HTERT RPE-1 (cell line): ENCODE data around the gene SEMA3E.
"Not testable (repeated sequence)": the region's sequence is repeated elsewhere in the genome, so short reads cannot be mapped to it uniquely, and the experiment has no call there.

Experiments used
- in situ Hi-C: fragments of 300-500 bp; cut with MboI; formaldehyde crosslinking; loops from 4 replicates; pipeline ENCODE4 v1.14.3; 2020; ENCODE audit warnings: low sequenced_read_pairs

Gene SEMA3E

GRCh38 chr7:83457022-83457892 is 191.7 kb downstream of the SEMA3E start:
- in situ Hi-C loops = no loop called here

- in situ Hi-C loops = no loop called here
Measured at GRCh38 chr7:83456413-83456812, 192.5 kb downstream of the SEMA3E start.

DNA sequence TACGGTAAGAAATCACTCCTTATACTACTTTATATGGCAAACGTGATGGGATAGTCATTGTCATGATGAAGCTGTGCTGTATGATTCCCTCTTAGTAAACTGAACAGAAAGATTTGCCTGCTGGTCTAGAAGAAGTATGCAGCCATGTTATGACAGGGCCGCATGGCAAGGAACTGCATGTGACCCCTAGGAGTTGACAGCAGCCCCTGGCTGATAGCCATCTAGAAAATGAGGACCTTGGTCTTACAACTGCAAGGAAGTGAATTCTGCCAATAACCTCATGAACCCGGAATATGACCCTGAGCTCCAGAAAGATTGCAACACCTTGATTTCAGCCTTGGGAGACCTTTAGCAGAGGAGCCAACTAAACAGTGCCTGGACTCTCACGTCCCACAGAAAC is 193.3 kb downstream of the SEMA3E start:
- in situ Hi-C loops = no loop called here

DNA sequence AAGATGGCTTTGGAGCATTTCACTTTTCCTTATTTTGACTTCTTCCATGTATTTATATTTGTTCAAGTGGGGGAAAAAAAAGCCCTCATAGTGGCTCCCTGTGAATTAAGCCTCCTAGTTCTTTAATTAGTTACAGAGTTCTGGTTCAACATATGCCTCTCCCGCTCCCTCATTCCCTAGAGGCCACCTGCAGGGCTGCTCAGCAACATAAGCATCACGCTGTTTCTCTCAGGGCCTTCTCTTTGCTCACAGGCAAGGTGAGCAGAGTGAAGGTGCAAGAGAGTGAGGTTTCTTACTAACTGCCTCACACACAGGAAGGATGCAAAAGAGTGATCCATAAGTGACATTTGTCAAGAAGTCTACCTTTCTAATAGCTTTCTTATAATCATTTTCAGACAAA is 196.7 kb downstream of the SEMA3E start:
- in situ Hi-C loops = no loop called here

GRCh38 chr7:83451501-83452045 is 197.4 kb downstream of the SEMA3E start:
- in situ Hi-C loops = no loop called here

- in situ Hi-C loops = no loop called here
Measured at GRCh38 chr7:83449781-83450180, 199.2 kb downstream of the SEMA3E start.

- in situ Hi-C loops = no loop called here
Measured at GRCh38 chr7:83447681-83448080, 201.3 kb downstream of the SEMA3E start.

DNA sequence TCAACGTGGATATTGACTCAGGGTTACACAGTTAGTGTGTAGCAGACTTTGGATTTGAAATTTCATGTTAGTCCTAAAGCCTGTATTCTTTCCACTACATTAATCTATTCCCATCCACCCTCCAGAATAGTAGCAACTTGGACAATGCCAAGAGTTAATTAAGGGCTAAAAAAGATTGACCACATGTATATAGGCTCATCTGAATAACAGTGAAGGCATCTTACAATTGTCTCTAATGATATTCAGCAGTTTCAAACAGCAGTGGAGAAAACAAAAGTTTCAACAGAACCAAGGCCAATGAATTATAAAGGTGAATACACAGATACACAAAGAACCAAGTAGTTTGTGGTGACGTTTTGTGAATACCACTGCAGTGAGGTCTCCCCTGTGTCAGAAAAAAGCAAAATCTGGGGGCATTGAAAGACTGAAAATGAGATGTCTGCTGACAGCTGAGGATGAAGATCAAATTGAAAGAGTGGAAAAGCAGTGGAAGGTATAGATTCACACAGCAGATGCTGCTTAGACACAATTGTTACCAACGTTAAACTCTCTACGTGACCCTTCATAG is 202.8 kb downstream of the SEMA3E start:
- in situ Hi-C loops = no loop called here

DNA sequence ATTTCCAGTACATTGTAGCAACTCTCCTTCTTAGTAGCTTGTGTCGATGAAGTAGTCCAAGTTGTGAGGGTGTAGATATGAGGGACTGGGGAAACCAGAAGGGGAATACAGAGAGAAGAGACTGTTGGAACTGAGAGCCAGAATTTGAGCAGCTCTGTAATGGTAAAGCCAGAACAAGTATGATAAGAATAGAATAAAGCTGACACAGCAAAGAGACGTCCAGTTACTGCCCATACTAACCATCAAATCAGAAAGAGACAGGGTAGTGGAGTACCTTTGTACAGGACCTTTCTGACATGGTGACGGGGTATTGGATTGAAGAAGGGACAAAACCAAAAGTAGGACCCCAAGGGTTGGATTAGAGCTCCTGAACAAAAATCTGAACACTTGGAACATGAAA is 206.0 kb downstream of the SEMA3E start:
- in situ Hi-C loops = no loop called here

- in situ Hi-C loops = no loop called here
Measured at GRCh38 chr7:83439026-83439425, 209.9 kb downstream of the SEMA3E start.

GRCh38 chr7:83430289-83430688 is 218.7 kb downstream of the SEMA3E start:
- in situ Hi-C loops = not testable (repeated sequence)

GRCh38 chr7:83429493-83429892 is 219.4 kb downstream of the SEMA3E start:
- in situ Hi-C loops = no loop called here

DNA sequence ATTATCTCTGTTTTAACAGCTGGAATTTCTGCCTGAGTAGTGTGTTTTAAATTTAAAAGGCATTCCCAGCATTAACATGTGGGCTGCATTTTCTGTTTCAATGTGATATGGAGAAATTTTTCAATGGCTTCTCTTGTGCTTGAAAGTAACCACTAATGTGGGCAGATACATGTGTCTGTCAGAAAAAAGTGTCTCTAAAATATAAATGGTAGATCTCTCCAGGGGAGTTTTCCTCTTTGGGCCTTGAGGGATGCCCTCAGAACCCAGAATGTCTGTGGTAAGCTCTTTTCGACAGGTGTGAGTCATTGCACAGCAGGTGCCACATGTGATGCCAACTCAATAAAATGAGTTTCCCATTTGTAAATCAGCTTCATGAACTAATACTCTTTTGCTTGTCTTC is 221.1 kb downstream of the SEMA3E start:
- in situ Hi-C loops = no loop called here

- in situ Hi-C loops = no loop called here
Measured at GRCh38 chr7:83426325-83426724, 222.6 kb downstream of the SEMA3E start.

DNA sequence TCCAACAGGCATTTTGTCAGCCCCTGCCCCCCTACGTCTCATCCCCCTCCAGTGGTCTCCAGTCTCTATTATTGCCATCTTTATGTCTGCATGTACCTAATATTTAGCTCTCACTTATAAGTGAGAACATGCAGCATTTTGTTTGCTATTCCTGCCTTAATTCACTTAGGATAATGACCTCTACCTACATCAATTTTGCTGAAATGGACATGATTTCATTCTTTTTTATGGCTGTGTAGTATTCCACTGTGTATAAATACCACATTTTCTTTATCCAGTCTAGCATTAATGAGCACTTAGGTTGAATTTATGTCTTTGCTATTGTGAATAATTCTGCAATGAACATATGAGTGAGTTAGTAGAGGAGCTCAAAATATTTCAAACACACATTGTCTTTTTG is 229.9 kb downstream of the SEMA3E start:
- in situ Hi-C loops = no loop called here

- in situ Hi-C loops = no loop called here
Measured at GRCh38 chr7:83415840-83416239, 233.1 kb downstream of the SEMA3E start.

- in situ Hi-C loops = no loop called here
Measured at GRCh38 chr7:83414947-83415346, 234.0 kb downstream of the SEMA3E start.

DNA sequence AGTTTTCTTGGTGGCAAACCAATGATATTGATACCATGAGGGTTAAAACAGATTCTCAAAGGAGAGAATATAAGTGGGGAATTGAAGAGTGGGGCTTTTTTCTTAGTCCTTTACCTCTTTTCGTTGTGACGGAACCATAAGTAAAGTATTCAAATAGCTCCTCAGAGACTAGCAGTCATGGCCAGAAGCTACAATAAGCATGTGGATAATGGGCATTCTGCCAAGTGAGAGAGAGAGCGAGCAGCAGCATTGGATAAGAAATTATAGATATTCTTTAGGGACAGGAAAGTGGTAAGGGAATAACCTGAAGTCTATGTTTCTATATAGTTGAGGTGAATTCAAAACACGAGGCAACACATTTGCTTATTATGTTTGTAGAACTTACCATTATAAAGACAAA is 235.1 kb downstream of the SEMA3E start:
- in situ Hi-C loops = no loop called here

- in situ Hi-C loops = no loop called here
Measured at GRCh38 chr7:83413424-83413823, 235.5 kb downstream of the SEMA3E start.

DNA sequence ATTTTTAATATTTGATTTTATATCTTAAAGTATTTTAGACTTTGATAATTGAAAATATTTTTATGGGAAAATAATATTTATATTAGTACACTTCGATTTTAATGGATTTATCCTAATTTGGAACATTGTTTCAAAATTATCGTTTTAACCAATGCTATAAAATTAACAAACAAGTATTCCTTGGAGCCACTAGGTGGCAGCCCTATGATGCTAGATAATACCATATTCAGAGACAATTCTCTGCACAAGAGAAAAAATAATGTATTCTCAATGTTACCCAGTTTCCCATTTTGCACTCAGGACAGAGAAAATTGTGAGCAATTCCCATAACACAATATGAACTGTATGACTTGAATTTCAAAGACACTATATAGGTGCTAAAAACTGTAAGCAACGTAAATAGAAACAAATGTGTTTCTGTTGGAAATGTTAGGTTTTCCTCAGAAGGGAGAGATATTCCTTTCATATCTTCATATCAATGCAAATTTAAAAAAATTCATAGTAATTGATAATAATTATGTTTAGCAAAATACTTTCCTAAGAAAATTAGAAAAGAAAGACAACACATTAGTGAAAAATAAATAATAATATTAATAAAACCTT is 237.8 kb downstream of the SEMA3E start:
- in situ Hi-C loops = no loop called here

GRCh38 chr7:83394776-83395175 is 254.2 kb downstream of the SEMA3E start:
- in situ Hi-C loops = no loop called here

DNA sequence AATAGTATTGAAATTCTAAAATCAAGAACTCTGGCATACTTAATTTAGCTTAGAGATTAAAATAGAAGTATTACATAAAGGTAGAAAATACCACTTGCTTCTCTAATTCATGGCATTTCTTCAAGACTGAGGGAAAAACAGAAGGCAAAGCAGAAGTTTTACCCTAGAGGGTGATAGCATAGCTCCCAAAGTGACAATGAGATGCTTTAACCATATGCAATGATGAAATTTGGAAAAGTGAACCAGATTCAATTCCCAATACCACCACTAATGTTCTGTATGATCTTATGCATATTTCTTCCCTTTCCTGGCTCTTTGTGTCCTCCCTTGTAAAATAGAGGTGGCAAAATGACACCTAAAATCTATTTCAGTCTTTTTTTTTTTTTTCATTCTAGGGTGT is 260.5 kb downstream of the SEMA3E start:
- in situ Hi-C loops = no loop called here
